ENCODE data around the gene SMIM41. TPM values are rescaled to one million over a fixed set of nuclear protein-coding genes. Genes with fewer than 3 reads are reported as not detected.
A peak's percentile ranks its signal among the peaks of the same experiment; 100 is the strongest.

The SMIM41 gene
- total RNA-seq, 2 experiments from 2014 or later = not detected

DNA sequence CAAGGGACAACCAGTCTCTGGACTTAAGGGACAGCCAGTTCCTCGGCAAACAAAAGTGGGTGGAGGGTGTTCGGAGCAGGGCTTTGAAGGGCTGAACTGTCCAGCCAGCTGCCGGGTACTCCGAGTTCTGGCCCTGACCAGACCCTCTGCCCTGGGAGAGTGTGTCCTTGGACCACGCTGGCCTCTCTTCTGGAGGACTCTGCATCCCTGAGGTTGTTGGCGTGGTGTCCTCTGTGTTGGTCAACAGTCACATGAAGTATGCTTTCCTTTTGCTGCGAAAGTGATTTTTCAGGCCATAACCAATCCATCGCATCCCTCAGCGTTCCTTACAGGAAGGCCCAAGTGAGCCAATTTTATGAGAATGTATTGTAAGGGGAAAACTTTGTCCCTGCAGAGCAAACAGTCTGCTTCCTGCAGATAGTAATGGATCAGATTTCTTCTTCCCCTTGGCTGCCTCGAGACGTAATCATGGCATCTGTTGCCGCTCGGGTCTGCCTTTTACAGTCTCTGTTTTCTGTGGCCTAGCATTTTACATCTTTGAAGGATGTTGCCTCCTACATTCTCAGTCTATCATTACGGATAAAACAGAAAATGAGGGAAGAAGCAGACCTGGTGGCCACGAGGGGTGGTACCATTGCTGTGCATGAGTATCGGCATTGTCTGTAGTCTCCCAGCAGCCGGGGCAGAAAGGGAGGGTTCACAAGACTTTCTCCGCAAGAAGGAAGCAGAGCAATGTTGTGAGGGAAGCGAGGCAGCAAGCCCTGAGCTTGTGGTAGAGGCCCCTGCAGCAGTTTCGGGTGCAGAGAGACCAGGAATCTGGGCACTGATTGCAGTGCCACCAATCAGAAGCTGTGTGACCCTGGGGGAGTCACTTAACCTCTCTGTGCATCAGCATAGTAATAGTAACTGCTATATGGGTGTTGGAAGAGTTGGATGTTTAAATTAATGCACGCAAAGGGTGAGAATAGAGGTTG, 47.4 kb downstream of the SMIM41 start:
- no peak for DNase-seq
- ChIA-PET CTCF (interaction anchor here (1.0 to 1.3 kb wide), 2 partner anchors 9 to 101 kb away, joined by 4 to 6 read pairs; no protein-coding TSS in a partner anchor), POLR2A (no interaction called here)
- peaks cover 10% of the 10 kb centered on the region for H3K27me3 Mint-ChIP-seq
- no peaks in the 10 kb centered on the region for H3K4me1 Mint-ChIP-seq
- H3K9me3 Mint-ChIP-seq = no peaks in the 10 kb centered on the region
- no peak overlapping the region for H3K4me3 Mint-ChIP-seq
- H3K36me3 Mint-ChIP-seq (ENCODE audit: low read depth) = no peaks in the 10 kb centered on the region
- no peak overlapping the region for H3K27ac Mint-ChIP-seq

DNA sequence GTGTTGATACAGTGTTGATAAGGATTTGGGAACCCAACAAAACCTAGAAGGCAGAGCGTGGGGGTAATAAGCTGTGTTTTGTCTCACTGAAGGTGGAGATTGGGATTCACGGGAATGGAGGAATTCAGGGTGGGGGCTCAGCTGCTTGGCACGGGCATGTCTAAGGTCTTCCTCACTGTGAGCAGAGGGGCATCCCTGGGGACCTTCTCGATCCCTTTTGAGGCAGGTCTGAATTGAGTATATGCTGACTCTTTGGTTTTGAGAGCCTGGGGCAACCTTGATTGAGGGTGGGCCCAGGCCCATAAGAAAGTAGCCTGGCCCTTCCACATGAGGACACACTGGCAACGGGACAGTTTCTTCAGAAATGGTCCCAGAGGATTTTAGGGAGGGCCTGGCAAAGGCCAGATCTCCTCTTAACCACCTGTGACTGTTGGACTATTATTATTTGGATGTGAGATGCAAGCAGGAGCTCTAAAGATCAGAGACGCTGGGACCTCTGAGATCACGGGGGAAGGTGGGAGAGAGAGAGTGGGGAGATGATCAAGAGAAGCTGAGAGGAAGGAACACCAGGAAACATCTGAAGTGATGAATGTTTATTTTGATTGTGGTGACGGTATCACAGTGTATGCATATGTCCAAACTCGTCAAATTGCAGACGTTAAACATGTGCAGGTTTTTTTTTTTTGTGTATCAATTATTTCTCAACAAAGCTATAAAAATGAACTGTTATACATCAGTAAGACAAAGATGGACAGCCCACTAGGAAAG, 48.4 kb downstream of the SMIM41 start:
- H3K4me3 Mint-ChIP-seq = no peak overlapping the region
- H3K27ac Mint-ChIP-seq = no peak overlapping the region
- no peak for DNase-seq
- POLR2A ChIA-PET = no interaction called here
- no peaks in the 10 kb centered on the region for H3K36me3 Mint-ChIP-seq (ENCODE audit: low read depth)
- H3K9me3 Mint-ChIP-seq = no peaks in the 10 kb centered on the region
- peaks cover 8% of the 10 kb centered on the region for H3K27me3 Mint-ChIP-seq
- CTCF ChIA-PET = interaction anchor here (0.6 to 1.3 kb wide), 2 partner anchors 50 to 102 kb away, joined by 4 to 6 read pairs; no protein-coding TSS in a partner anchor
- no peaks in the 10 kb centered on the region for H3K4me1 Mint-ChIP-seq

DNA sequence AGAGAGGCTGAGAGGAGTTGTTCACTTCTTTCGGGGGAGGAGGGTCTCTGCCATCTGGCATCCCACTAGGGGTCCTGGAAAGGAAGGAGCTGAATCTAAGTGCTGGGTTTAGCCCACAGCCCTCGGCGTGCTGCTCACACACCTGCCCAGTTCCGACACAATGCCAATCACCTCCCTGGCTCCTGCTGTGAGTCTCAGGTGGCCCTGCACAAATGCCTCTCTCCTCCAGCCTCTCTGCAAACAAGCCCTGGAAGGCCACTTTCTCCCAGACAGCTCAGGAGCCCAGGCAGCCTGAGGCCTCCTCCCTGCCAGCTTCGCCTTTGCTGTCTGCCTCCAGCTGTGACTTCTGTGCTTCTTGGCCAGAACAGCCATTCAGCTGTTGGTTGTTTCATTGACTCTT, 51.2 kb downstream of the SMIM41 start:
- Mint-ChIP-seq H3K27me3 (peaks cover 8% of the 10 kb centered on the region), H3K36me3 (ENCODE audit: low read depth) (no peaks in the 10 kb centered on the region), H3K4me3 (no peak overlapping the region), H3K27ac (no peak overlapping the region), H3K9me3 (no peaks in the 10 kb centered on the region), H3K4me1 (no peaks in the 10 kb centered on the region)
- DNase-seq = no peak
- ChIA-PET CTCF (no interaction called here), POLR2A (no interaction called here)

DNA sequence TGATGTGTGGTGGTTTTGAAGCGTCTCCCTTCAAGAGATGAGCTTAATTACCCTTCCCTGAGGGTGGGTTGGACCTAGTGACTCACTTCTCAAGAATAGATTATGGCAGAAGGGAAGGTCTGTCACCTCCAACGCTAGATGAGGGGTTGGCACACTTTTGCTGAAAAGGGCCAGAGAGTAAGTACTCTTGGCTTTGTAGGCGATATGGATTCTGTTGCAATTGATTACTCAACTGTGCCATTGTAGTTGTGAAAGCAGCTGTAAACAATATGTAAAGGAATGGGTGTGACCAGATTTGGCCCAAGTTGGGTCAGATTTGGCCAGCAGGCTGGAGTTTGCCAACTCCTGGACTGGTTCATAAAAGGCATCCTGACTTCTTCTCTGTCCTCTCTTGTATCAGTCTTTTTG, 53.3 kb downstream of the SMIM41 start:
- no peaks in the 10 kb centered on the region for H3K9me3 Mint-ChIP-seq
- CTCF ChIA-PET = interaction anchor here (1.1 kb wide), 1 partner anchor 107 kb away, joined by 4 read pairs; no protein-coding TSS in a partner anchor
- no peaks in the 10 kb centered on the region for H3K4me1 Mint-ChIP-seq
- H3K4me3 Mint-ChIP-seq = no peak overlapping the region
- H3K36me3 Mint-ChIP-seq (ENCODE audit: low read depth) = no peaks in the 10 kb centered on the region
- POLR2A ChIA-PET = no interaction called here
- H3K27ac Mint-ChIP-seq = no peak overlapping the region
- DNase-seq = no peak
- peaks cover 4% of the 10 kb centered on the region for H3K27me3 Mint-ChIP-seq

DNA sequence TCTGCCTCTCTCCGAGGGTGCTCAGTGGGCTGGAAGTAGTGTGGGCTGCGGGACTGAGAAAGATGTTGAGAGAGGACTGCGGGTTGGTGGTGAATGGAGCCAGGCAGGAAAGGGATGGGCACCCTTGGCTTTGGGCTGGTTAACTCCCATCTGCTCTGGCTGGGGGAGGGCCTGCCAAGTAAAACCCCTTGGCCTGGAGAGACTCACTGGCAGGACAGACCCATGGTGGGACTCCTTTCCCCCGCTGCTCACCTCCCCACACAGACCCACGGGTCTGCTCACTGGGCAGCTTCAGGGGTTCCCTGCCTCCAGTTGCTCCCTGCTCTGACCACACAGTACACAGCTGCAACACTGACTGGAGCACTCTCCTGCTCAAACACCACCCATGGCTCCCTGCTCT, 58.2 kb downstream of the SMIM41 start:
- POLR2A ChIA-PET = no interaction called here

DNA sequence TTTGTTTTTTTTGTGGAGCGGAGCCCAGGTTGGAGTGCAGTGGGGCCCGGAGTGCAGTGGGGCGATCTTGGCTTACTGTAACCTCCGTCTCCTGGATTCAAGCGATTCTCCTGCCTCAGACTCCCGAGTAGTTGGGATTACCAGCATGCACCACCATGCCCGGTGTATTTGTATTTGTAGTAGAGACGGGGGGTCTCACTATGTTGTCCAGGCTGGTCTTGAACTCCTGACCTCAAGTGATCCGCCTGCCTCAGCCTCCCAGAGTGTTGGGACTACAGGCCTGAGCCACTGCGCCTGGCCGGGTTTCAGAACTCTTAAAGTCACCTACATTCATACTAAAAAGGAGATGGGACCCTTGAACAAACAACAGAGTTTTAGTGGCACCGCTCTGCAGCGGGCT, 59.6 kb downstream of the SMIM41 start:
- DNase-seq = no peak
- Mint-ChIP-seq H3K27me3 (peaks cover 6% of the 10 kb centered on the region), H3K27ac (no peak overlapping the region), H3K4me1 (no peaks in the 10 kb centered on the region), H3K4me3 (no peak overlapping the region), H3K9me3 (no peaks in the 10 kb centered on the region), H3K36me3 (ENCODE audit: low read depth) (no peaks in the 10 kb centered on the region)
- POLR2A ChIA-PET = no interaction called here
- CTCF ChIA-PET = no interaction called here

More for the DNA sequence above, 58.2 kb downstream of the SMIM41 start:
- CTCF ChIA-PET = no interaction called here
- Mint-ChIP-seq H3K9me3 (no peaks in the 10 kb centered on the region), H3K4me1 (no peaks in the 10 kb centered on the region), H3K4me3 (no peak overlapping the region), H3K36me3 (ENCODE audit: low read depth) (no peaks in the 10 kb centered on the region), H3K27me3 (peaks cover 6% of the 10 kb centered on the region), H3K27ac (no peak overlapping the region)
- DNase-seq = no peak

DNA sequence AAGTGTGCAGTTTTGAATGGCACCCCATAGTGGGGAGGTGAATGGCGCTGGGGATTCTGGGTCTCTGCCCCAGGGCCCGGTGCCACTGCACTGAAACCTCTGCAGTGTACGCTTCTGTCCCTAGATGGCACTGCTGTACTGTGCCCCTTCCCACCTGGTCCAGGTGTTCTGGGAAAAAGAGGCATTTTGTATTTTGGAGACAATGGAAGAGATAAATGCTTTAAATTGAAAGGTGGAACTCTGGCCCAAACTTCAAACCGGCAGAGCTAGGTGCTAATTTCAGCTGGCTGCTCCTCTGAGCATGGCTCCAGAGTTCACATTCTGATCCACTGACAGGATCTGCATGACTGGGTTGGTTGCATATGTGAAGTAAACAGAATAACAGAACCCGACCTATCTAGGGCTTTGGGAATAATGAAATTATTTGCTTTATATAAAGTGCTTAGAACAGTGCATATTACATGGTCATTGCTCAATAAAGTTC, 60.1 kb downstream of the SMIM41 start:
- Mint-ChIP-seq H3K36me3 (ENCODE audit: low read depth) (no peaks in the 10 kb centered on the region), H3K27ac (no peak overlapping the region), H3K9me3 (no peaks in the 10 kb centered on the region), H3K4me3 (no peak overlapping the region), H3K27me3 (peaks cover 6% of the 10 kb centered on the region), H3K4me1 (no peaks in the 10 kb centered on the region)
- DNase-seq = peak; percentile 52
- ChIA-PET POLR2A (no interaction called here), CTCF (no interaction called here)

DNA sequence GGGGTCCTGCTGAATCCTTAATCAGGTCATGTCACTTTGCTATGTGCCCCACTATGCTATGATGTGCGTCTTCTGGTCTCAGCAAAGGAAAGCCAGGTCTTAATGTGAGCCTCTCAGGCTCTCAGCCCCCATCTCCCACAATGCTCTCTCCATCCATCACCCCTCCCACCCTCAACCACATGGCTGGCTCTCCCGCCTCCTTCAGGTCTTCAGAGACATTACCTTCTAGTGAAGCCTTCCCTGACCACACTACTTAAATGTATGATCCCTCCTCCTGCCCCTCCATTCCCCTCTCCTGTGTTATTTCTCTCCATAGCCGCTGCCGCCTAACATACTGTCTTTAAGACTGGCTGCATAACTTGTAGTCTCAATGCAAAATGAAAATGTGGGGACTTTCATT, 61.8 kb downstream of the SMIM41 start:
- no peaks in the 10 kb centered on the region for H3K9me3 Mint-ChIP-seq
- no peak overlapping the region for H3K4me3 Mint-ChIP-seq
- no peak for DNase-seq
- CTCF ChIA-PET = interaction anchor here (0.9 kb wide), 1 partner anchor 20 kb away, joined by 4 read pairs; no protein-coding TSS in a partner anchor
- POLR2A ChIA-PET = no interaction called here
- no peaks in the 10 kb centered on the region for H3K4me1 Mint-ChIP-seq
- no peak overlapping the region for H3K27ac Mint-ChIP-seq
- H3K27me3 Mint-ChIP-seq = peaks cover 6% of the 10 kb centered on the region
- no peaks in the 10 kb centered on the region for H3K36me3 Mint-ChIP-seq (ENCODE audit: low read depth)

DNA sequence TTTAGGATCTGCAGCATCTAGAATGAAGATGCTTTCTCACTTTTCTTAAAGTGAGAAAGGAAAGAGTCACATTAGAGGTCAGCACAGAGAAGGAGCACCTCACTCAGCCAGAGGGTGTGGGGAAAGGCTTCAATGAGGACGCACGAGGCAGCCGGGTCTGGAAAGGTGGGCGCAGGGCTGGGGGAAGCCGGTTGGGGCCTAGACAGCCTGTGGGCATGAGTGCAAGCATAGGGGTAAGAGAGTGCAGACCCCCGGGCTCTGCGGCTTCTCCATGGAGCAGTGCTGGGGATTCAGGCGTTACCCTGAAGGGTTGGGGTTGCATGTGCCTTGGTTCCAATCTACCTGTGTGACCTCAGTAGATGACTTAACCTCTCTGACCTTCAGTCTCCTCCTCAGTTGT, 62.4 kb downstream of the SMIM41 start:
- Mint-ChIP-seq H3K9me3 (no peaks in the 10 kb centered on the region), H3K4me1 (no peaks in the 10 kb centered on the region), H3K36me3 (ENCODE audit: low read depth) (no peaks in the 10 kb centered on the region), H3K27ac (no peak overlapping the region), H3K27me3 (peaks cover 4% of the 10 kb centered on the region), H3K4me3 (no peak overlapping the region)
- CTCF ChIA-PET = no interaction called here
- DNase-seq = no peak
- POLR2A ChIA-PET = no interaction called here

DNA sequence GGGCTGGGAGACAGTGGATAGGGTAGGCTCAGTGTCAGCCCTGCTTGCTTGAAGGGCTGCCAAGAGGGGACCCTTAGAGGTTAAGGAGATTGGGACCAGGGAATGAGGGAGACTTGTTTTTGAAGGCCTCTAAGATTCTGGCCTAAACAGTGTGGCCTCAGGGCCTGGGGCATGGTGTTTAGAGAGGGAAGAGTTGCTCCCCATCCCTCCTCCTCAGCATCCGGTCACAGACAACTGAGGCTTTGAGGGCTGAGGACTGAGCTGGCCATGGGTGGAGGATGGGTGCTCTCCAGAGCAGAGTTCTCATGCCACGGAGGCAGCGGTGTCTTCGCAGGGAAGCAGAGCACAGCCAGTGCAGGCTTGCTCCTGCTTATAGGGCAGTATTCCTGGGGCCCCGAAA, 62.9 kb downstream of the SMIM41 start:
- CTCF ChIA-PET = interaction anchor here (1.1 kb wide), 1 partner anchor 14 kb away, joined by 3 read pairs; no protein-coding TSS in a partner anchor
- DNase-seq = no peak
- Mint-ChIP-seq H3K4me3 (no peak overlapping the region), H3K36me3 (ENCODE audit: low read depth) (no peaks in the 10 kb centered on the region), H3K9me3 (no peaks in the 10 kb centered on the region), H3K4me1 (no peaks in the 10 kb centered on the region), H3K27ac (no peak overlapping the region), H3K27me3 (peaks cover 4% of the 10 kb centered on the region)
- POLR2A ChIA-PET = no interaction called here

DNA sequence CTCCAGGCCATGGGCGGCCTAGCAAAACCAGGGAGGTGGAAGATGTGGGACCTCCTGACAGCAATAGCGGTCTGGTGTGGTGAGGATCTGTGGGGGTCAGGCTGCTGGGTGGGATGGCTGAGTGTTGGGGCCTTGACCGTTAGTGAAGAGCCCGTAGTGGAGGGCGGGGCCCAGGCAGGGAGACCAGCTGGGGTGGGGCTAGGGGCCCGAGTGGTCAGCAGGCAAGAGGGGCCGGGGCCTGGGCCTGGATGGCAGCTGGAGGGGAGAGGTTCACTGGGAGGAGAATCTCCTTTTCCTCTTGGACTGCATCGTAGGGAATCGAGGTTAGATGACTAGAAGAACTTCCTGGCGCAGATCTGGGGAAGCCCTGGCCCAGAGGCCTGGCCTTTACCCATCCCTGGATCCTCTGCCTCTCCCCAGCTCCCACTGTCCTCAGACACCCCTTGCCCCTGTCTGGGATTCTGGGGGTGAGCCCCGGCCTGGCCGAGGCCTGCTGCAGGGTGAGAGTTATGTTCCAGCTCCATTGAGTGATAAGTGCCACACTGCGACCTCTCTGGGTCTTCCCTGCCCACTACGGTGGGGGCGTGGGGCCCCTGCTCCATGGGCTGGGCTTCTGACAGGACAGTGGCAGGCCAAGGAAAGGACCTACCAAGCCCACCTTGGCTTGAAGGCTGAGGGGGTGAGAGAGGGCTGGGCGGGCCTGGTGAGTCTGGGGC, 65.2 kb downstream of the SMIM41 start:
- H3K4me1 Mint-ChIP-seq = no peaks in the 10 kb centered on the region
- no peak overlapping the region for H3K27ac Mint-ChIP-seq
- CTCF ChIA-PET = interaction anchor here (1.0 to 1.1 kb wide), 2 partner anchors 169 to 726 kb away, joined by 3 read pairs; no protein-coding TSS in a partner anchor
- no peak for DNase-seq
- H3K36me3 Mint-ChIP-seq (ENCODE audit: low read depth) = no peaks in the 10 kb centered on the region
- H3K27me3 Mint-ChIP-seq = no peaks in the 10 kb centered on the region
- POLR2A ChIA-PET = no interaction called here
- no peaks in the 10 kb centered on the region for H3K9me3 Mint-ChIP-seq
- no peak overlapping the region for H3K4me3 Mint-ChIP-seq

DNA sequence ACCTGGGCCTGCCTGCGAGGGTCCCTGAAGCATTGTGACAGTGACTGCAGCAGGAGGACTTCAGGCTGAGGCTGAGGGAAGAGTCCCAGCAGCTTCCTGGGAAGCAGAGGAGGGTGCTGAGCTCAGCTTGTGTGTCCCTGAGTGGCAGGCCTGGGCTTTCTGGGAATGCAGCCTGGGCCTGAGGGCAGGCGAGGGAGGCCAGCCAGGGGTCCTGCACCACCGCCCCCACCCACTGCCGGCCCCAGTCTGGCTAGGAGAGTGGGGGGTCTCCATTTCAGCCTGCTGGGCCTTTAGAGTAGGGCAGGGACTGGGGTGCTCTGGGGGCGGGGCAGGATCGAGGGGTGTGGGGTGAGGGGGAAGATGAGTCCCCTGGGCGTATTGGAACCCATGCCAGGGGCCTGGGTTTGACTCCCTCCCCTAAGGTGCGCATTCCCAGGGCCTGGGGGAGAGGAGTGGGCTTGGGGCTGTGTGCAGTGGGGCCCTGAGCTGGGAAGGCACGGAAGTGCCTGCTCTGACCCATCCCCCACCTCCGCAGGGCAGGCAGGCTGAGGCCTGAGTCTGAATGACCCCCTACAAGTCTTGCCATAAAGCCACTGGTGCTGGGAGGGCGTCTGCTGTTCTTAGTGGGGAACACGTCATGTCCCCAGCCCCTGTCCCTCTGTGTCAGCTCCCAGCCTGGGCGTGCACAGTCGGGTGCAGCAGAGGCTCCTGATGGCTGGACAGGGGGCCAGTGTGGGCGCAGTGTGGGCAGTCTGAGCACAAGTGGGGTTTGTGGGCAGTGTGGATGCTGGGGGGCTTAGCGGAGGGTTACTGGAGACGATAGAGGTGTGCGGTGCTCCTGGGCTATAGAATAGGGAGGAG, 66.0 kb downstream of the SMIM41 start:
- no peaks in the 10 kb centered on the region for H3K27me3 Mint-ChIP-seq

More for the DNA sequence above, 66.0 kb downstream of the SMIM41 start:
- Mint-ChIP-seq H3K4me3 (no peak overlapping the region), H3K4me1 (no peaks in the 10 kb centered on the region), H3K9me3 (no peaks in the 10 kb centered on the region), H3K27ac (peak overlapping the region; percentile 0), H3K36me3 (ENCODE audit: low read depth) (no peaks in the 10 kb centered on the region)
- CTCF ChIA-PET = interaction anchor here (1.5 kb wide), 1 partner anchor 120 kb away, joined by 6 read pairs; no protein-coding TSS in a partner anchor
- POLR2A ChIA-PET = no interaction called here
- DNase-seq = no peak

All from activated CD4-positive, alpha-beta T cell treated with anti-CD3 and anti-CD28 coated beads, Interleukin-2, amount 10 ng/mL, durations not matched to agents 7 days and 5 days (primary cell).